Lower leg skin (tissue), 3 donors: ENCODE measurements around the gene C17orf50.
A peak's percentile ranks its signal among the peaks of the same experiment; 100 is the strongest.

ENCODE experiments used
- POLR2A ChIP-seq, 2 donors: fragments of 450-650 bp; IDR thresholded peaks; one replicate each; pipeline ENCODE4 v1.6.1; 2016 to 2017; ENCODE audit warnings: antibody characterized with exemption in 2 of 2, mild to moderate bottlenecking in 1 of 2, moderate library complexity in 1 of 2
- TF ChIP-seq, protein P1 (sequence below), 3 donors: fragments of 450-650 bp; IDR thresholded peaks; one replicate each; pipeline ENCODE4 v1.5.1; 2016; ENCODE audit warnings: antibody characterized with exemption in 3 of 3, mild to moderate bottlenecking in 3 of 3, moderate library complexity in 2 of 3

DNA sequence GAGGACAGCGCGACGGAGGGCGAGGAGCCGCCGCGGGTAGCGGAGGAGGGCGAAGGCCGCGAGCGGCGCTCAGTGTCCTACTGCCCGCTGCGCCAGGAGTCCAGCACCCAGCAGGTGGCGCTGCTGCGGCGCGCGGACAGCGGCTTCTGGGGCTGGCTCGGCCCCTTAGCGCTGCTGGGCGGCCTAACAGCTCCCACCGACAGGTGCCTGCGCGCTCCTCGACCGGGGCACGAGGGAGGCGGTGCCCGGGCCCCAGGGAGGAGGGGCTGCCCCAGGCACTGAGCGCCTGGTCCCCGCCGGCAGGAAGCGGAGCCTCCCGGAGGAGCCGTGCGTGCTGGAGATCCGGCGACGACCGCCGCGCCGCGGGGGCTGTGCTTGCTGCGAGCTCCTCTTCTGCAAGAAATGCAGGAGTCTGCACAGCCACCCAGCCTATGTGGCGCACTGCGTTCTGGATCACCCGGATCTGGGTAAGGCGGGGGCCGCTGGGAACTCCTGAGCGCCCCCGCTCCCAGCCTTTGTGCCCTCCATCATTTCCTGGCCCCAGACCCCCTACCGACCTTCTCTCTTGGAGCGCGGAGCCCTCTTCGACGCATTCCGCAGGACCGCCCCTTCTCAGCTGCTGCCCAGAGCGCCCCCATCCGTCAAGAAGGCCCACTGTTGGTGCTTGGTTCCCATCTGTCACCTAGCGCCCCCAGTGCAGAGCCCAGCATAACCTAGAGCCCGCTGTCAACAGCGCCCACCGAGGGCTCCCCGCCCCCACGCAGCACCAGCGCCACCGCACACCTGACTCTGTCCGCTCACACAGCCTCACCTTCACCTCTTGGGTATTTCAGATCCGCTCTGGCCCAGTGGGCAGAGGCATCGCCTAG is 3.7 kb downstream of the C17orf50 start:
- TF ChIP-seq POLR2A (IDR thresholded peaks at IDR 0.05), result no peak
- TF ChIP-seq, protein P1, sequence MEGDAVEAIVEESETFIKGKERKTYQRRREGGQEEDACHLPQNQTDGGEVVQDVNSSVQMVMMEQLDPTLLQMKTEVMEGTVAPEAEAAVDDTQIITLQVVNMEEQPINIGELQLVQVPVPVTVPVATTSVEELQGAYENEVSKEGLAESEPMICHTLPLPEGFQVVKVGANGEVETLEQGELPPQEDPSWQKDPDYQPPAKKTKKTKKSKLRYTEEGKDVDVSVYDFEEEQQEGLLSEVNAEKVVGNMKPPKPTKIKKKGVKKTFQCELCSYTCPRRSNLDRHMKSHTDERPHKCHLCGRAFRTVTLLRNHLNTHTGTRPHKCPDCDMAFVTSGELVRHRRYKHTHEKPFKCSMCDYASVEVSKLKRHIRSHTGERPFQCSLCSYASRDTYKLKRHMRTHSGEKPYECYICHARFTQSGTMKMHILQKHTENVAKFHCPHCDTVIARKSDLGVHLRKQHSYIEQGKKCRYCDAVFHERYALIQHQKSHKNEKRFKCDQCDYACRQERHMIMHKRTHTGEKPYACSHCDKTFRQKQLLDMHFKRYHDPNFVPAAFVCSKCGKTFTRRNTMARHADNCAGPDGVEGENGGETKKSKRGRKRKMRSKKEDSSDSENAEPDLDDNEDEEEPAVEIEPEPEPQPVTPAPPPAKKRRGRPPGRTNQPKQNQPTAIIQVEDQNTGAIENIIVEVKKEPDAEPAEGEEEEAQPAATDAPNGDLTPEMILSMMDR (IDR thresholded peaks at IDR 0.05), result peak in 1 of 3 donors; percentile 81
